IPS-18a (cell line): ENCODE results near the gene OSGIN1.

Experiments used
- H3K27ac ChIP-seq: one replicate; pipeline ENCODE4 v1.5.1; 2013; ENCODE audit warnings: low read length
- H3K27me3 ChIP-seq: one replicate; pipeline ENCODE4 v1.6.1; 2013; ENCODE audit warnings: mild to moderate bottlenecking, low read length; ENCODE audit not compliant: control insufficient read depth, insufficient read depth
- H3K36me3 ChIP-seq: one replicate; pipeline ENCODE4 v1.6.1; 2013; ENCODE audit warnings: low read depth, low read length; ENCODE audit not compliant: control insufficient read depth
- H3K4me1 ChIP-seq: one replicate; pipeline ENCODE4 v1.6.1; 2013; ENCODE audit warnings: low read depth, low read length; ENCODE audit not compliant: control insufficient read depth
- H3K4me3 ChIP-seq: one replicate; pipeline ENCODE4 v1.5.1; 2013; ENCODE audit warnings: low read length
- H3K9ac ChIP-seq: one replicate; pipeline ENCODE4 v1.6.1; 2013; ENCODE audit warnings: mild to moderate bottlenecking, low read length, moderate library complexity
- H3K9me3 ChIP-seq: one replicate; pipeline ENCODE4 v1.6.1; 2013; ENCODE audit warnings: low read depth, low read length; ENCODE audit not compliant: control insufficient read depth

The OSGIN1 gene

GRCh38 chr16:83955218-83956130 is 2.4 kb downstream of the OSGIN1 start:
- H3K9ac ChIP-seq = no peak overlapping the region
- no peak overlapping the region for H3K4me3 ChIP-seq
- no peaks in the 10 kb centered on the region for H3K27me3 ChIP-seq
- H3K27ac ChIP-seq = no peak overlapping the region
- H3K36me3 ChIP-seq = no peaks in the 10 kb centered on the region
- H3K9me3 ChIP-seq = no peaks in the 10 kb centered on the region
- H3K4me1 ChIP-seq = peaks cover 5% of the 10 kb centered on the region

- Histone ChIP-seq H3K27me3 (no peaks in the 10 kb centered on the region), H3K9ac (no peak overlapping the region), H3K9me3 (no peaks in the 10 kb centered on the region), H3K36me3 (no peaks in the 10 kb centered on the region), H3K27ac (no peak overlapping the region), H3K4me3 (no peak overlapping the region), H3K4me1 (peaks cover 5% of the 10 kb centered on the region)
These were observed 3.6 kb downstream of the OSGIN1 start for GRCh38 chr16:83956336-83957289.

- Histone ChIP-seq H3K27me3 (no peaks in the 10 kb centered on the region), H3K9me3 (no peaks in the 10 kb centered on the region), H3K9ac (no peak overlapping the region), H3K4me1 (peaks cover 5% of the 10 kb centered on the region), H3K27ac (no peak overlapping the region), H3K36me3 (no peaks in the 10 kb centered on the region), H3K4me3 (no peak overlapping the region)
These were observed 4.3 kb downstream of the OSGIN1 start for GRCh38 chr16:83957296-83957855.

- Histone ChIP-seq H3K4me3 (no peak overlapping the region), H3K36me3 (no peaks in the 10 kb centered on the region), H3K27ac (no peak overlapping the region), H3K9me3 (no peaks in the 10 kb centered on the region), H3K4me1 (peaks cover 5% of the 10 kb centered on the region), H3K9ac (no peak overlapping the region), H3K27me3 (no peaks in the 10 kb centered on the region)
These were observed 5.3 kb downstream of the OSGIN1 start for GRCh38 chr16:83958137-83958845.

- Histone ChIP-seq H3K9ac (no peak overlapping the region), H3K36me3 (no peaks in the 10 kb centered on the region), H3K4me1 (peaks cover 3% of the 10 kb centered on the region), H3K9me3 (no peaks in the 10 kb centered on the region), H3K27me3 (no peaks in the 10 kb centered on the region), H3K4me3 (no peak overlapping the region), H3K27ac (no peak overlapping the region)
These were observed 6.0 kb downstream of the OSGIN1 start for GRCh38 chr16:83958846-83959565.

- Histone ChIP-seq H3K36me3 (no peaks in the 10 kb centered on the region), H3K4me1 (no peaks in the 10 kb centered on the region), H3K4me3 (no peak overlapping the region), H3K9ac (no peak overlapping the region), H3K27me3 (no peaks in the 10 kb centered on the region), H3K9me3 (no peaks in the 10 kb centered on the region), H3K27ac (no peak overlapping the region)
These were observed 6.8 kb downstream of the OSGIN1 start for GRCh38 chr16:83959656-83960434.

GRCh38 chr16:83960521-83961249 is 7.6 kb downstream of the OSGIN1 start:
- no peak overlapping the region for H3K4me3 ChIP-seq
- no peaks in the 10 kb centered on the region for H3K27me3 ChIP-seq
- no peak overlapping the region for H3K27ac ChIP-seq
- no peaks in the 10 kb centered on the region for H3K4me1 ChIP-seq
- no peaks in the 10 kb centered on the region for H3K36me3 ChIP-seq
- H3K9ac ChIP-seq = no peak overlapping the region
- no peaks in the 10 kb centered on the region for H3K9me3 ChIP-seq

- no peak overlapping the region for H3K27ac ChIP-seq
- H3K4me3 ChIP-seq = no peak overlapping the region
- no peaks in the 10 kb centered on the region for H3K9me3 ChIP-seq
- H3K27me3 ChIP-seq = no peaks in the 10 kb centered on the region
- no peaks in the 10 kb centered on the region for H3K36me3 ChIP-seq
- no peak overlapping the region for H3K9ac ChIP-seq
- no peaks in the 10 kb centered on the region for H3K4me1 ChIP-seq
These were observed 8.6 kb downstream of the OSGIN1 start for GRCh38 chr16:83961591-83961990.

- no peaks in the 10 kb centered on the region for H3K27me3 ChIP-seq
- no peaks in the 10 kb centered on the region for H3K36me3 ChIP-seq
- no peak overlapping the region for H3K4me3 ChIP-seq
- no peak overlapping the region for H3K9ac ChIP-seq
- H3K27ac ChIP-seq = no peak overlapping the region
- no peaks in the 10 kb centered on the region for H3K9me3 ChIP-seq
- H3K4me1 ChIP-seq = no peaks in the 10 kb centered on the region
These were observed 10.5 kb downstream of the OSGIN1 start for GRCh38 chr16:83963277-83964119.
